HG03039 (cell line): ENCODE data around the gene JCAD.
"Not testable (repeated sequence)": the region's sequence is repeated elsewhere in the genome, so short reads cannot be mapped to it uniquely, and the experiment has no call there.

Source experiments
- ATAC-seq: cut with Tn5 transposase; IDR thresholded peaks from one replicate; pipeline ENCODE4 v1.9.1; 2021; ENCODE audit warnings: mild to moderate bottlenecking, moderate library complexity; ENCODE audit not compliant: unreplicated experiment

JCAD gene, protein sequence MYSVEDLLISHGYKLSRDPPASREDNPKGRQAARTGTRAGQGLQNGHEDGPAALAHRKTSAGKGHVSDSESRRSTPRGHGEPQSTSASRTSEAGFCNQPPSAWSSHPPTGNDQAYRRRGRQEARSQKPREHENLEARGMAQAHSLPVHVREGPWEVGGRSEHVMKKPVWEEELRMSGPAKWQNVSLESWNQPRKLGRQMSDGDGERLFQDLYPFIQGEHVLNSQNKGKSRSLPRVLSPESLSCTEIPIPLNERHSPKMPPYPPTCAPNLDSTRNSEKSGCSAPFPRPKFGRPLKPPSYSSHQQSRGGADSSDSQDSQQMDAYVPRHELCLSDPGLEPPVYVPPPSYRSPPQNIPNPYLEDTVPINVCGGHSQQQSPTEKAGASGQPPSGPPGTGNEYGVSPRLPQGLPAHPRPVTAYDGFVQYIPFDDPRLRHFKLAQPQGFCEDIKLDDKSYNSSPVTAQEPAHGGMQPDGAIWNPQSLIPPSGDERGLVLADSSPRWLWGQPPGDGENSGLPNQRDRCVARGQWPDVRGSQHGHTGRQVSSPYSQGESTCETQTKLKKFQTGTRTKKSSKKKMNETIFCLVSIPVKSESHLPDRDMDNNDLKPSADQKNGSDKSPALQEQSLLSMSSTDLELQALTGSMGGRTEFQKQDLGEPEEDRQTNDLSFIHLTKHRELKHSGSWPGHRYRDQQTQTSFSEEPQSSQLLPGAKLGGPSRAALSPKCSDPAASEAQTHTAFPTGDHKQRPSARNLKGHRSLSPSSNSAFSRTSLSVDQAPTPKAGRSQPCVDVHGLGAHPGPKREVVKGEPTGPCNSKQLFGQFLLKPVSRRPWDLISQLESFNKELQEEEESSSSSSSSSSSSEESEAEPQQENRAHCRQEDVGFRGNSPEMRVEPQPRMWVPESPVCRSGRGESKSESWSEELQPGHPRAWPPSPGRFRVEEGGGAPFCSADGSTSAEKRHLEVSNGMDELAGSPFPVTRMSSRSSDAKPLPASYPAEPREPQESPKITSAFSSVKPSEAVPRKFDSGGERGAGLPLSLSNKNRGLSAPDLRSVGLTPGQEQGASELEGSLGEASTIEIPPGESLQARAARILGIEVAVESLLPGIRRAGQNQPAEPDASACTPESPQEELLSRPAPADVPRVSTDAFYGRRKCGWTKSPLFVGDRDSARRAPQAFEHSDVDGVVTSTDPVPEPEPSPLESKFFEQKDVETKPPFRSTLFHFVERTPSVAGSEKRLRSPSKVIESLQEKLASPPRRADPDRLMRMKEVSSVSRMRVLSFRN (N-terminal part only)

DNA sequence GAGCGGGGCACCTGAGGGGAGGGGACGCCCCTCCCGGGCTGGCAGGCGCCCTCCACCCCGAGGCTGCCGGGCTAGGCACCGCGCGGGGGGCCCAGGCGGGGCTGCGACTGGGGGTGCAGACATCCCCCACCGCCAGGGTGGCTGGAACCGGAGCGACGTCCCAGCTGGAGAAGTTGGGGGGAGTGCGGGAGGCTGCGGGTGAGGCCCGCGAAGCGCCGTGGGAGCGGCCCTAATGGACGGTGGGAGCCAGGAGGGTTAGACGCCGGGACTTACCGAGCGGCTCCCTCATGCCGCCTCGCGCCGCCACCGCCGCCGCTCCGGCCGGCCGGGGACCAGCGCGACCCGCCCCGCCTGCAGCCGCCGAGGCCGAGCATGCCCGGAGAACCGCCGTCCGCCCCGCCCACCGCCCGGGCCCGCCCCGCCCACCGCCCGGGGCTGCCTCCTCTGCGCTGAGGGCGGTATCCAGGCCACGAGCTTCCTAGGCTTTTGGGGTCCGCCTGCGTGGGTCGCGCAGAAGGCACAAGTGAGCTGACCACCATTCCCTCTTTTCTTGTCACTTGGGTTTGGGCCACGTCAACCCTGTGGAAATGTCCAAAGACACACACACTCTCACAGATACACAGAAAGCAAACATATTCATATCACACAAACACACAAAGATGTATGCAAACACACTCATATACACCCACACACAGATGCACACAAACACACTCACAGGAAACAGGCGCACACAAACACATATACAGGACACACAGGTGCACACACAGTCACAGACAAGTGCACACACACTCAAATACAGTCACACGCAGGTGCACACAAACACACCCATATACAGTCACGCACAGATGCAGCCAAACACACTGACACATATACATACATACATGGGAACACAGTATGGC, at the start of gene JCAD:
TSS of gene JCAD (minus strand) at position 378 of the 899 bp plus-strand sequence. CDS start 11,774 bp downstream, outside the sequence.
- no peak for ATAC-seq

DNA sequence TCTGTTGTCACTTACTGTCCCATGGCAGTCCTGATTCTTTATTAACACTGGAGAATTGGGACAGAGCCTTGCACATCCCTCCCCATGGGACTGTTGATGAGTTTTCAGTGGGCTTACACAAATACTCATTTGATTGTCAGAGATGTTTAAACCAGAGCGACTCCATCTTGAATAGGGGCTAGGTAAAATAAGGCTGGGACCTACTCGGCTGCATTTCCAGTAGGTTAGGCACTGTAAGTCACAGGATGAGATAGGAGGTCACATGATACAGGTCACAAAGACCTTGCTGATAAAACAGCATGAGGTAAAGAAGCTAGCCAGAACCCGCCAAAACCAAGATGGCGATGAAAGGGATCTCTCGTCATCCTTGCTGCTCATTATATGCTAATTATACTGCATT, 47.6 kb upstream of the JCAD start:
- ATAC-seq = no peak

DNA sequence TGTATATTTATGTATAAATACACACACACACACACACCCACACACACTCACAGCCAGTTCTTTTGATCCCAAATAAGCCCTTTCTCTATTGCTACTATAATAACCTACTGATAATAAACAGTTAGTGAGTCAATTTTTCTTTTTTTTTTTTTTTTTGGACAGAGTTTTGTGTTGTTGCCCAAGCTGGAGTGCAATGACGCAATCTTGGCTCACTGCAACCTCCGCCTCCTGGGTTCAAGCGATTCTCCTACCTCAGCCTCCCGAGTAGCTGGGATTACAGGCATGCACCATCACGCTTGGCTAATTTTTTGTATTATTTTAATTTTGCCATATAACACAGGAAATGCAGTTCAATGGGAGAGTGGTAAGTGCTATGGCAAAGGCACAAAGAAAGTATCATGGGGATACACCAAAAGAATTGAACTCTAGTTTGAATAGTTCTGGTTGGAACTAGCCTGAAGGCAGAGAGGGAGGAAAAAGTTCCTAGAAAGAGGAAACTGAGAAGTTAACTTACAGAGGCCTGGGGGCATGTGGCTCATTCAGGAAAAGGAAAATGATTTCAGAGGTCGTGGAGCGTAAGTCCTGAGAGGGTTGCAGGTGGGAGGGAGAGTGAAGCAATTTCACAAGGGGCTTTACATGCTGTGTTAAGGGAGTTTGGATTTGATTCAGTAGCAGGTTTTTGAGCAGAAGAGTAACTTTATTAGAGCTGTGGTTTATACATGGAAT, 44.4 kb upstream of the JCAD start:
- no peak for ATAC-seq

DNA sequence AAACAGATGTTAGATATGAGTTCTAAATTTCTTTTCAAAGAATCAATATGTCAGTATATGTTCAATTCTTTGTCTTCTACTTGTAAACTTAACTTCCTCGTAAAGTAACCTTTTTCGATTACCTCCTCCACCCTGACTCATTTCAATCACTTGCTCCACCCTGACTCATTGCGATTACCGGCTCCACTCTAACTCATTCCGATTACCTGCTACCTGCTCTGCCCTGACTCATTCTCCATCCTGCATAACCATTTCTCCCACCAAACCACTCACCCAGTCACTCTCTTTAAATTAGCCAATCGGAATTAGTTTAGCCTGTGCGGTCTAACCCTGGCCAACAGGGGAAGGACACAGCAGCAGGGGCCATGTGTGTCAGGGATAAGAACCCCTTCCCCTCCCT, 40.3 kb upstream of the JCAD start:
- ATAC-seq = not testable (repeated sequence)

DNA sequence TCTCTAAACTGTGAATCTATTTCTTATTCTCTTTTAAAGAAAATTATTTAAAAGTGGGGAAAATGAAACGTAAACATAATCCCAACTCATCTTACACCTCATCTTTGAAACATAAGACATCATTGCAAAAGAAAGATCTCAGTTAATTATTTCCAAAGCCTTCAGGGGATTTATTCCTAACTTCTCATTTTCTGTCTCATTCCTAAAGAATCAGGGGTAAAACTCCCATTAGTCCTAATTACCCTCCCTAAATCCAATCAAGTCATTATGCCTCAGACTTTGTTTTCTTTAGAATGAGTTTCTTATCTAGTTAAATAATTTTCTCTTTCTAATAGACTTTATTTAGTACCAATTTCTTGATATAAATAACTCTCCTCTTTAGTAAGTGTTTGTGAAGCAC, 39.7 kb upstream of the JCAD start:
- no peak for ATAC-seq

DNA sequence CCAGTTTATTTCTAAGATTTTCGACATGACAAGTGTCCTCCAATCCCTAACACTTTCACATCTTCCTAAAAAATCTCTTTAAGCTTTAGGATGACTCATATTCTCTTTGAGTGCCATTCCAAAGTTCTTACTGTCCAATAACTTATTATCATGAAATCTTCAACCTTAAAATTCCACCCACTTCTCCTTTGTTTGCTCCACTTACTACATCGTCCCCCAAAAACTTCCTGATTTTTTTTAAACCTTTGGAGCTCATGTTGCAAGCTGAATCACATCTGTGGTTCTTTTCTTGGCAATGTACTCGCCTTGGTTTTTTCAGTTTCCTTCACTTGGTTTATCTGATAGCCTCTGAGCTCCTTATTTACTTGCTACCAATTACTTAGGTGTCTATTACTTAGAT, 39.2 kb upstream of the JCAD start:
- ATAC-seq = no peak

DNA sequence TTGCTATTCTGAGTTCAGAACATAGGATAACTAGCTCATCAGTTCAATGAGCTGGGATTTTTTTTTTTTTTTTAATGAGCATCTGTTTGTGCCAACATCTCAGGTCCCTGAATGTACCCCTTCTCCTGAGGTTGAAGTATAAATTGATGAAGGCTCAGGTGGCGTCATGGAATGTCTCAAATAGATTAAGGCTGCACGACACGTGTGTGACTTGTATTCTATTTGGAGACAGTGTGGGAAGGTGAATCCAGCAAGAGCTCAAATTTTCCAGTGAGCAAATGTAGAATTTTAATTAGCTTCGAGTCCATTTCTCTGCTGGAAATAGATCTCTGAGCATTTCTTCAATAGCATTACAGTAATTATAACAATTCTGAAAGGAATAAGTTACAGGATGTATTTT, 37.2 kb upstream of the JCAD start:
- ATAC-seq = no peak

DNA sequence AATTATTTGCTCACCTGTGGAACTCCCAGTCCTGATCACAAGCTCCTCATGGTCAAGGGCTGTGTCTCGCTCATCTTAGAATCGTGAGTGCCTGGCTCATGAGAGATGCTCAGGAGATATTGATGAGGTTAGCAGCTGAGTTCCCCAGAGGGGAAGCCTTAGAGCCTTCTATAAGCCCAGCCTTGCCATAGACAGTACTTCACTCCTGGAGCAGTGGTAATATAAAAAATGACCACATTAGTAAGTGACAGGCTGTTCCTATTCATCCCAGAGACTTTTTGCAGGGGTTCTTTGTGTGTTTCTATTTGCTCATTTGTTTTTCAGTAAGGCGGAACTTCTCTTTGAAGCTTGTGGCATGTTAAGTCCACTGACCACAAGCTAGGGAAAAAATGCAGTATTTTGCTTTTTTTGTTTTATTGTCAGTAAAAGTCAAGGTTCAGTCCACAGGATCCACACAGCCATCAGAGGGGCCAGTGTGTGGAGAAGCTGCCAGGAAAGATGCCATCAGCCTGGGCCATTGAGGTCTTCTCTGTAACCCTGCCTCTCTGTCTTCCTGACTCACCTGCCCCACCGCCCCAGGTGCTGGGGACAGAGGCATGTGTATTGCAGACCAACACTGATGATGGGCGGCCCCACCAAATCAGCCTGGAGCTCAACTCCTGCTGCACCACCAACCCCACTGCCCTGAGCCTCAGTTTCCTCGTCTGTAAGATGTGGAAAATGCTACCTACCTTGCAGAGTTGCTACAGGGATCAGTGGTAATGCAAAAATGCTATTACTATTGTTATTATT, 36.4 kb upstream of the JCAD start:
- no peak for ATAC-seq

DNA sequence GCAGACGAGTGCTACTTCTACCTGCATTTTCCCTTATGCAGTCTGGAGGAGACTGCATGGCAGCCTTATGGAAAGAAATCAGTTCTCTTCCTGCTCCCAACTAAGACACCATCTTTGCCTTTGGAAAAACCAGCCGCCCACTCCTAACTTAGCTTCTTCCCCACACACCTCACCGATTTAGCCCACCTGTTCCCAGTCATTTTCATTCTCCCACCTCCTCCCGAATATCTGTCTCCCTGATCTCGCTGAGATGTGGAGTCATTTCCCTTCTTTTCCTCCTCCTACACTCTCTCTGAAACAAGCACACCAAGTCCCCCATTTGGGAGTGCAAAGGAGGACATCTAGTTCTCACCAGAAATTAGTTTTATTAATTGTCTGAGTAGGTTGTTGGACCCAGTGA, 35.2 kb upstream of the JCAD start:
- no peak for ATAC-seq

DNA sequence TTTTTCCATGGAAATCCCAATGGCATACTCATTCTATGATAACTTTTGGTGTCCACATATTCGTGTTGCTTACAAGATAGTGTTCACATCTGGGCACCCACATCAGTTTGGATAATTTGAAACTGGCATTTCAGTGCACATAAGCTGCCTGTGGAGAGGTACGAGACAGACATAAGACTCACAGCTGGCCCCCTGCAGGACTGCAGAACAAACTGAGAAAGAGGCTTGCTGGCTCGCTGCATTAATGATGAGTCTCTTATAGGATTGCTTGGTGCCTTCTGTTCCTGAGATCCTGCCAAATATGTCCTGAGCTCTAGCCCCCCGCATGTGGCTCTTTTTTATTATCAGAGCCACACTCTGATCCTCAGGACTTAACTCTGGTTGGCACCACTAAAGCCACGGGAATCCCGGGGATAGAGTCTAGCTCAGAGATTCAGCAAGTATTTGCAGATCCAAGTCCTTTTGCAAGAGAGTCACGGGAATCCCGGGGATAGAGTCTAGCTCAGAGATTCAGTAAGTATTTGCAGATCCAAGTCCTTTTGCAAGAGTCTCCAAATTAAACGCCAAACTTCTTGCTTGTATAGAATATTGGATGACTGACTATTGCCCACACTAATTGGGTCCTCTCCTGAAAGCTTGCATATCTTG, 34.0 kb upstream of the JCAD start:
- ATAC-seq = no peak

DNA sequence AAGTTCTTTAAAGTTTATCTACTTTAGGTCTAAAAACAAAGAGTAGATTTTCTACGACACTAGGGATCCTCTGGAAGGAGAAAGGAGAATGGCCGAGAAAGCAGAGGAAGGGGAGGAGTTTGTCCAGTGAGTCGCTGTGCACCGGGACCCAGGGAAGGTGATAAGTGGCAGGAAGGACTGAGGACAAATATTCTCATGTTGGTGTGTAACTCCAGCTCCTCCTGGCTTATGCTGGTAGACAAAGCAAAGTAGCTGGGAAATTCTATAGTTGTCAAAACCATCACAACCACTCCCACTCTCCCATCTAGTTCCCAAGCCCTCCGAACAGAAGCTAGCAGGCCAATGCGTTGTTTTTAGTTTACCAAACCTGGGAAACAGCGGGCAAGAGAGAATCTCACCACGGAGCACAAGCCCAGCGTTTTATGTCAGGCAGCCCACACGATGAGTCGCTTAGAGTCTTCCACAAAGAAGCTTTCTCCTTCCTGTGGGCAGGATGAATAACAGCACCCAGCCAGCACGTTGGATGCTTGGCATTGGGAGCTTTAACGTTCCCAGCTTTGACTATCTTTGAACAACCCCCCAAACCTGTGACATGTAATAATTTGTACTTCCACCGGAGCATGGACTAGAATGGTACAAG, 32.9 kb upstream of the JCAD start:
- ATAC-seq = no peak

DNA sequence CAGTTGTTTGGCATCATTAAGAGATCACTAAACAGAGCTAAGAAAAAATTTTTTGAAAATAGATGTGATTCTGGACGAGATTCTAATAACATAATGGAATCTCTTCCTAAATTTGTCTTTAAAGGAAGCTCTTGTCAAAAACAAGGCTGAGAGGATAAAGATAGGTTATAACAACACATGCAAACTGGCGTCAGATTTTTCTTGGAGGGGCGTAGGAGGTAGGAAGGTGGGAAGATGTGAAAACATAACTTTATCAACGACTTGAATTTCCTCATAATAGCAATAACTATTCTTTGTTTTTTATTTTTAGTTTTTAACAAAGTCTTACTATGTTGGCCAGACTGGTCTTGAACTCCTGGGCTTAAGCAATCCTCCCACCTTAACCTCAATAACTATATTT, 31.8 kb upstream of the JCAD start:
- ATAC-seq = no peak

DNA sequence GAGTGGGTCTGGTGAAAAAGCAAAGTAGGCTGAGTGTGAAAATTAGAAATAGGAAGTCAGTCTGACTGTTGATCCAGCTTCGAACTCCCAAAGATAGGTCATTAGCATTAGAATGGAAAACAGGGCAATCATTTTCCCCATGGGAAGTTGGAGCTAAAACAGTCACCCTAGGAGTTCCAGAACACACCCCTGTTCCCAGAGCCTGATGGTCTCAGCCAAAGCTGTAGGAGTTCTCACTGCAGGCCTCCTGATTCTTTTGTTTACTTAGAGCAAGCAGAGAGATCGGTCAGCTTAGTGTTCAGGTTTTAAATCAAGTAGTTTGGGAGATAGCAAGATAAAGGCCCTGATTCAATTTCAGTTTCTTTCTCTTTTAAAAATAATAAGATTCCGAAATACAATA, 28.8 kb upstream of the JCAD start:
- no peak for ATAC-seq

DNA sequence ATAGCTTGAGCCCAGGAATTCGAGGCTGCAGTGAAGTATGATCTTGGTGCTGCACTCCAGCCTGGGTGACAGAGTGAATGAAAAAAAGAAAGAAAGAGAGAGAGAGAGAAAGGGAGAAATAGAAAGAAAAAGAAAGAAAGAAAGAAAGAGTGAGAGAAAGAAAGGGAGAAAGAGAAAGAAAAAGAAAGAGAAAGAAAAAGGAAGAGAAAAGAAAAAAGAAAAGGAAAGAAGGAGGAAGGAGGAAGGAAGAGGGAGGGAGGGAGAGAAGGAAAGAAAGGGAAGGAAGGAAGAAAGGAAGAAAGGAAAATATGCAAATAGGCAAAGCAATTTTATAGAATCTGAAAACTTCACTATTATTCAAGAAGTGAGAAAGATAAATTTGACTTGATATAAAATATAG, 24.5 kb upstream of the JCAD start:
- no peak for ATAC-seq

DNA sequence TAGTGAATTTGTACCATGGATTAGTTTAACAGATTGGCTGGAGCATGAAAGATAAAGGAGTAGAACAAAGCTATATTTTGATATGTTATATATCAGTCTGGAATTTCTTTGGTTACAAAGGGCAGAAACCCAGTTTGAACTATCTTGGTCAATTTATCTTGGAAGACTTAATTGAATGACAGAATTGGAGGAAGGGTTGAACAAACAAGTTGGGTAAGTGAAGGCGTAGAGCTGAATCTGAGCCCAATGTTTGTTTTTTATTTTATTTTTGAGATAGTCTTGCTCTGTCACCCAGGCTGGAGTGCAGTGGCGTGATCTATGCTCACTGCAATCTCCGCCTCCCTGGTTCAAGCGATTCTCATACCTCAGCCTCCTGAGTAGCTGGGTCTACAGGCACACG, 21.8 kb upstream of the JCAD start:
- no peak for ATAC-seq

DNA sequence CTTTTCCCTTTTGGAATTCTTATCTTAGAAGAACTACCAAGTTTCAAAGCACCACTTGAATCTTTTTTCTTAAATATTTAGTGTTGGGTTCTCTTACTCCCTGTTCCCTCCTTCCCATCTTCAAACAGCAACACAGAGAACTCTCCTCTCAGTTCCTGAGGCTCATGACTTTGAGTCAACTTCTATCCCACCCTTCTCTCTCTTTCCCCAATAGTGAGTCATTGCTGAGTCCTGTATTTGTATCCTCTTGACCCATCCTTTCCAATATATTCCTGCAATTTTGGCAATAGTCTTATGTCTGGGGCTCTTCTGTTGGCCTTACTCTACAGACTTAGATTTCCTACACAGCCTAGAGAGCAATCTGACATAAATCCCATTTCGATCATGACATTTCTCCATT, 20.8 kb upstream of the JCAD start:
- no peak for ATAC-seq

DNA sequence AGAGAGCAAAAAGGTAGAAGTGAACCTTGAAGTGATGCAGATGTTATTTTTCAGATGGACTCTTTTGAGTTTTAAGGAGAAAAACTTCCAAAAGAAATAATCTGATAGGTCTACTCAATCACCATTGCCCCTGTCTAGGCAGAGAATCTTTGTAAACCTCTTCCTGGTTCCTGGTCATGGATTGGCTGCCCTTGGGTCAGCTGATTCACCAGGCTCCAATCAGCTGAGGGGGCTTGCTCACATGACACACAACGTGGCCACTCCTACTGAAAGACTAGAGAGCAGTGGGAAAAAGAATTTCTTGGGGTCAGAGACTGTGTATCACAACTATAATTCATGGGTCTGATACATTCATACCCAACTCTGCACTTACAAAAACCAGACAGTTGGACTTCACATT, 20.0 kb upstream of the JCAD start:
- no peak for ATAC-seq

DNA sequence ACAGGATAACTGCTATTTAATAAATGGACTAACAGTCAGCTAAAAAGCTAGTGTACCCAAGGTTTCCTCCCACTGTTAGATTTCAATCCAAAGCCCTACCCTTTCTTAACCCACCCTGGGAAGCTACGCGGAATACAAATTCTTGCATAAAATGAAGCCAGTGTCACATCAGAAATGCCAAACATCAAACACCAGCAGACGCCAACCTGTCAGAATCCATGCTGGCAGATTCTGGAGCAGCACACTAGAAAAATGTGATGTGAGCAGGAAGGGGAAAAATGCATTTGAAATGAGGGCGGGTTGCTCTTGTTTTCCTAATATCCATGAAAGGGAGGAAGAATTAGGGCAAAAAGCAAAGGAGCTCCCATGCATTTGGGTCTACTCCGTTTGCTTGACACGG, 16.1 kb upstream of the JCAD start:
- ATAC-seq = no peak
